Trophoblast cell (in vitro differentiated cells and primary cell): Measurements from ENCODE around the gene GAREM1.

ENCODE experiments used
- DNase-seq, 2 donors: peaks; one replicate each; pipeline ENCODE4 v3.0.0-alpha.2; 2016
- H2AFZ ChIP-seq: 2 replicates; pipeline ENCODE4 v1.6.1; 2013; ENCODE audit warnings: low read length, moderate library complexity, mild to moderate bottlenecking; ENCODE audit not compliant: insufficient read depth, poor library complexity
- H2AK5ac ChIP-seq: 2 replicates; pipeline ENCODE4 v1.6.1; 2013; ENCODE audit warnings: mild to moderate bottlenecking, low read length
- H2BK120ac ChIP-seq: 2 replicates; pipeline ENCODE4 v1.6.1; 2013; ENCODE audit warnings: low read length, mild to moderate bottlenecking, moderate library complexity; ENCODE audit not compliant: insufficient read depth, poor library complexity
- H2BK12ac ChIP-seq: 2 replicates; pipeline ENCODE4 v1.6.1; 2013; ENCODE audit warnings: mild to moderate bottlenecking, low read length, moderate library complexity
- H2BK5ac ChIP-seq: 2 replicates; pipeline ENCODE4 v1.6.1; 2013; ENCODE audit warnings: low read length, low read depth, moderate library complexity, mild to moderate bottlenecking; ENCODE audit not compliant: poor library complexity
- H3K14ac ChIP-seq: 2 replicates; pipeline ENCODE4 v1.6.1; 2013; ENCODE audit warnings: mild to moderate bottlenecking, low read length
- H3K18ac ChIP-seq: 2 replicates; pipeline ENCODE4 v1.6.1; 2013; ENCODE audit warnings: mild to moderate bottlenecking, low read length
- H3K23ac ChIP-seq: 2 replicates; pipeline ENCODE4 v1.6.1; 2013; ENCODE audit warnings: low read length
- H3K27ac ChIP-seq: 2 replicates; pipeline ENCODE4 v1.5.1; 2013; ENCODE audit warnings: low read depth, mild to moderate bottlenecking, inconsistent platforms, low read length, moderate library complexity
- H3K27me3 ChIP-seq: 2 replicates; pipeline ENCODE4 v1.6.1; 2013; ENCODE audit warnings: inconsistent platforms, mild to moderate bottlenecking, low read length, moderate library complexity; ENCODE audit not compliant: insufficient read depth
- H3K36me3 ChIP-seq, 2 experiments: 1 replicate in 1 of 2; 2 replicates in 1 of 2; pipeline ENCODE4 v1.6.1; 2013; ENCODE audit warnings: low read length in 2 of 2, mild to moderate bottlenecking in 2 of 2, moderate library complexity in 1 of 2; ENCODE audit not compliant: insufficient read depth in 2 of 2, control insufficient read depth in 1 of 2
- H3K4ac ChIP-seq: 2 replicates; pipeline ENCODE4 v1.6.1; 2013; ENCODE audit warnings: low read depth, mild to moderate bottlenecking, low read length, moderate library complexity
- H3K4me1 ChIP-seq, 2 experiments: 1 replicate in 1 of 2; 2 replicates in 1 of 2; pipeline ENCODE4 v1.6.1; 2013; ENCODE audit warnings: low read length in 2 of 2, mild to moderate bottlenecking in 2 of 2, moderate library complexity in 1 of 2; ENCODE audit not compliant: insufficient read depth in 2 of 2, control insufficient read depth in 1 of 2
- H3K4me2 ChIP-seq: 2 replicates; pipeline ENCODE4 v1.6.1; 2013; ENCODE audit warnings: inconsistent platforms, mild to moderate bottlenecking, low read length, moderate library complexity
- H3K4me3 ChIP-seq: 2 replicates; pipeline ENCODE4 v1.5.1; 2013; ENCODE audit warnings: mild to moderate bottlenecking, low read depth, low read length, inconsistent platforms
- H3K79me1 ChIP-seq: one replicate; pipeline ENCODE4 v1.6.1; 2013; ENCODE audit warnings: low read length
- H3K79me2 ChIP-seq: 2 replicates; pipeline ENCODE4 v1.6.1; 2013; ENCODE audit warnings: low read length, mild to moderate bottlenecking; ENCODE audit not compliant: control insufficient read depth, insufficient read depth, poor library complexity
- H3K9ac ChIP-seq: 2 replicates; pipeline ENCODE4 v1.6.1; 2013; ENCODE audit warnings: mild to moderate bottlenecking, low read length
- H3K9me3 ChIP-seq: 2 replicates; pipeline ENCODE4 v1.6.1; 2013; ENCODE audit warnings: low read depth, mild to moderate bottlenecking, control low read depth, inconsistent platforms, low read length; ENCODE audit not compliant: insufficient read depth
- H4K12ac ChIP-seq: 2 replicates; pipeline ENCODE4 v1.6.1; 2013; ENCODE audit warnings: low read depth, mild to moderate bottlenecking, low read length, moderate library complexity
- H4K8ac ChIP-seq: 2 replicates; pipeline ENCODE4 v1.6.1; 2013; ENCODE audit warnings: low read depth, mild to moderate bottlenecking, low read length, moderate library complexity
- H4K91ac ChIP-seq: one replicate; pipeline ENCODE4 v1.6.1; 2013; ENCODE audit warnings: low read depth, mild to moderate bottlenecking, low read length, moderate library complexity
- WGBS: extraction: QIAGEN DNeasy Blood & Tissue Kit; methylation state at CpG from one replicate; pipeline ENCODE4 v1.1.7; 2013; ENCODE audit warnings: missing lambda C conversion rate; ENCODE audit not compliant: insufficient read length, insufficient coverage; ENCODE audit errors: extremely low coverage; 5-methylcytosine and 5-hydroxymethylcytosine counted together

Gene GAREM1

GRCh38 chr18:32450874-32451273 lies 19.8 kb downstream of the GAREM1 start:
- Histone ChIP-seq H3K4me2 (no peak overlapping the region), H3K9ac (no peak overlapping the region), H3K27ac (no peak overlapping the region), H3K79me2 (no peaks in the 10 kb centered on the region), H4K91ac (no peak overlapping the region), H3K18ac (no peak overlapping the region), H3K79me1 (no peaks in the 10 kb centered on the region), H2BK120ac (no peak overlapping the region), H3K4ac (no peak overlapping the region), H3K36me3 (no peaks in the 10 kb centered on the region), H3K14ac (no peak overlapping the region), H4K12ac (no peak overlapping the region), H4K8ac (no peak overlapping the region), H3K27me3 (no peaks in the 10 kb centered on the region), H2AFZ (no peak overlapping the region), H3K4me3 (no peak overlapping the region), H2AK5ac (no peak overlapping the region), H2BK12ac (no peak overlapping the region), H3K23ac (no peak overlapping the region), H2BK5ac (no peak overlapping the region), H3K9me3 (no peaks in the 10 kb centered on the region), H3K4me1 (no peaks in the 10 kb centered on the region)
- DNase-seq = no peak

GRCh38 chr18:32450026-32450691 lies 20.5 kb downstream of the GAREM1 start:
- no peaks in the 10 kb centered on the region for H3K27me3 ChIP-seq
- H3K18ac ChIP-seq = no peak overlapping the region
- no peak overlapping the region for H4K8ac ChIP-seq
- no peak overlapping the region for H3K4me2 ChIP-seq
- H2BK12ac ChIP-seq = no peak overlapping the region
- no peak for DNase-seq
- H4K91ac ChIP-seq = no peak overlapping the region
- H2BK120ac ChIP-seq = no peak overlapping the region
- no peak overlapping the region for H3K4me3 ChIP-seq
- H3K9me3 ChIP-seq = no peaks in the 10 kb centered on the region
- H2AK5ac ChIP-seq = no peak overlapping the region
- H3K23ac ChIP-seq = no peak overlapping the region
- H3K36me3 ChIP-seq = no peaks in the 10 kb centered on the region
- no peak overlapping the region for H2AFZ ChIP-seq
- H3K79me2 ChIP-seq = no peaks in the 10 kb centered on the region
- WGBS = no CpG with 5 or more reads among the region's 3 CpGs
- H3K9ac ChIP-seq = no peak overlapping the region
- no peak overlapping the region for H3K4ac ChIP-seq
- no peaks in the 10 kb centered on the region for H3K4me1 ChIP-seq
- no peak overlapping the region for H2BK5ac ChIP-seq
- H3K79me1 ChIP-seq = no peaks in the 10 kb centered on the region
- H3K14ac ChIP-seq = no peak overlapping the region
- H4K12ac ChIP-seq = no peak overlapping the region
- no peak overlapping the region for H3K27ac ChIP-seq

- Histone ChIP-seq H3K14ac (no peak overlapping the region), H3K27me3 (no peaks in the 10 kb centered on the region), H2BK5ac (no peak overlapping the region), H3K36me3 (no peaks in the 10 kb centered on the region), H2AFZ (no peak overlapping the region), H4K8ac (no peak overlapping the region), H3K79me1 (no peaks in the 10 kb centered on the region), H3K4me2 (no peak overlapping the region), H3K27ac (no peak overlapping the region), H3K9me3 (no peaks in the 10 kb centered on the region), H3K18ac (no peak overlapping the region), H2BK12ac (no peak overlapping the region), H3K23ac (no peak overlapping the region), H3K79me2 (no peaks in the 10 kb centered on the region), H3K4me3 (no peak overlapping the region), H3K4ac (no peak overlapping the region), H3K9ac (no peak overlapping the region), H2AK5ac (no peak overlapping the region), H2BK120ac (no peak overlapping the region), H4K12ac (no peak overlapping the region), H4K91ac (no peak overlapping the region), H3K4me1 (no peaks in the 10 kb centered on the region)
- no peak for DNase-seq
- WGBS = no CpG with 5 or more reads among the region's 3 CpGs
Observed at GRCh38 chr18:32446780-32447179, 23.9 kb downstream of the GAREM1 start.

GRCh38 chr18:32445846-32446245 lies 24.8 kb downstream of the GAREM1 start:
- H3K9me3 ChIP-seq = no peaks in the 10 kb centered on the region
- H2BK5ac ChIP-seq = no peak overlapping the region
- no peaks in the 10 kb centered on the region for H3K79me2 ChIP-seq
- no peak overlapping the region for H3K4me2 ChIP-seq
- no CpG with 5 or more reads among the region's 1 CpG for WGBS
- no peak for DNase-seq
- no peak overlapping the region for H3K18ac ChIP-seq
- H3K27ac ChIP-seq = no peak overlapping the region
- H3K23ac ChIP-seq = no peak overlapping the region
- H2BK12ac ChIP-seq = no peak overlapping the region
- H3K9ac ChIP-seq = no peak overlapping the region
- no peak overlapping the region for H2BK120ac ChIP-seq
- no peak overlapping the region for H4K12ac ChIP-seq
- H2AK5ac ChIP-seq = no peak overlapping the region
- H4K8ac ChIP-seq = no peak overlapping the region
- no peak overlapping the region for H4K91ac ChIP-seq
- H3K79me1 ChIP-seq = no peaks in the 10 kb centered on the region
- H3K4me1 ChIP-seq = no peaks in the 10 kb centered on the region
- H3K14ac ChIP-seq = no peak overlapping the region
- H3K27me3 ChIP-seq = no peaks in the 10 kb centered on the region
- no peaks in the 10 kb centered on the region for H3K36me3 ChIP-seq
- H3K4me3 ChIP-seq = no peak overlapping the region
- no peak overlapping the region for H2AFZ ChIP-seq
- no peak overlapping the region for H3K4ac ChIP-seq
